Gastrocnemius medialis (tissue), 4 donors: ENCODE measurements around the gene PLCB3.

Experiments
- CTCF ChIP-seq, 5 experiments: fragments of 450-650 bp in 3 of 5; fragments of 200-600 bp in 2 of 5; sonication (generic) in 2 of 5; IDR thresholded peaks in 4 of 5; conservative IDR thresholded peaks in 1 of 5; 1 replicate in 4 of 5; 2 replicates in 1 of 5; pipeline ENCODE4 v1.5.1; 2016 to 2019; ENCODE audit warnings: antibody characterized with exemption in 5 of 5, mild to moderate bottlenecking in 3 of 5, moderate library complexity in 3 of 5
- POLR2A ChIP-seq, 2 donors: fragments of 450-650 bp; IDR thresholded peaks; one replicate each; pipeline ENCODE4 v1.6.1; 2017; ENCODE audit warnings: antibody characterized with exemption in 2 of 2, mild to moderate bottlenecking in 2 of 2, moderate library complexity in 2 of 2

DNA sequence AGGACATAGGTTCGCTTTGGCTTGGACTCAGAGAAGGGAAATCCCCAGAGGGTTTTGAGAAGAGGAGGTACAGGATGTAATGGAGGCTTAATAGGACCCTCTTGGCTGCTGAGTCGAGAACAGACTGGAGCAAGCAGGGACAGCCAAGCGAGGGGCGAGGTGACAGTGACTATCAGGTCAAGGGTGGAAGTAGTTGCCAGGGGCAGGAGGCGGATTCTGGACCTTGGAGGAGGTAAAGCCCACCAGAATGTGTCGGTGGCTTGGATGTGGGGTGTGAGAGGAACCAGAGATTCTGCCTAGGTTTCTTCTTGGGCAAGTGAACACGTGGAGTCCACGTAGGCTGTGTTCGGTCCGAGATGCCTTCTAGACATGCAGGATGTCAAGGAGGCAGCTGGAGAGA is 61.6 kb downstream of the PLCB3 start:
- no peak for TF ChIP-seq CTCF (IDR thresholded peaks at IDR 0.05 in 4 of 5, conservative IDR thresholded peaks at IDR 0.05 in 1 of 5)
- no peak for TF ChIP-seq POLR2A (IDR thresholded peaks at IDR 0.05)
